NCI-H1105 treated with DMSO at 0.1 percent for 48 hours (cell line): ENCODE measurements around the gene ANKRD11.
"Not testable (repeated sequence)": the region's sequence is repeated elsewhere in the genome, so short reads cannot be mapped to it uniquely, and the experiment has no call there.

Experiments used
- DNase-seq: peaks from one replicate; lab custom pipeline; 2025; lab: John Stamatoyannopoulos, UW

Gene ANKRD11

GRCh38 chr16:89264800-89265550 lies 225.4 kb downstream of the ANKRD11 start:
- no peak for DNase-seq

GRCh38 chr16:89261691-89262563 lies 228.4 kb downstream of the ANKRD11 start:
- no peak for DNase-seq

GRCh38 chr16:89259901-89260300 lies 230.5 kb downstream of the ANKRD11 start:
- DNase-seq, result not testable (repeated sequence)

GRCh38 chr16:89257757-89258465 lies 232.4 kb downstream of the ANKRD11 start:
- DNase-seq, result no peak

GRCh38 chr16:89257281-89257731 lies 233.1 kb downstream of the ANKRD11 start:
- DNase-seq, result no peak

- DNase-seq, result peak; percentile 9
Measured at GRCh38 chr16:89256651-89257254, 233.6 kb downstream of the ANKRD11 start.

- DNase-seq, result no peak
Measured at GRCh38 chr16:89253548-89254287, 236.6 kb downstream of the ANKRD11 start.

GRCh38 chr16:89248196-89248982 lies 242.0 kb downstream of the ANKRD11 start:
- DNase-seq, result no peak

- not testable (repeated sequence) for DNase-seq
Measured at GRCh38 chr16:89247734-89248075, 242.7 kb downstream of the ANKRD11 start.

GRCh38 chr16:89246903-89247733 lies 243.2 kb downstream of the ANKRD11 start:
- DNase-seq, result no peak

- DNase-seq, result no peak
Measured at GRCh38 chr16:89246383-89246902, 243.9 kb downstream of the ANKRD11 start.

GRCh38 chr16:89244754-89245153 lies 245.6 kb downstream of the ANKRD11 start:
- DNase-seq, result no peak

- DNase-seq, result not testable (repeated sequence)
Measured at GRCh38 chr16:89244264-89244663, 246.1 kb downstream of the ANKRD11 start.

- no peak for DNase-seq
Measured at GRCh38 chr16:89243664-89244063, 246.7 kb downstream of the ANKRD11 start.

- DNase-seq, result no peak
Measured at GRCh38 chr16:89242795-89243200, 247.6 kb downstream of the ANKRD11 start.

GRCh38 chr16:89241187-89242007 lies 249.0 kb downstream of the ANKRD11 start:
- DNase-seq, result peak; percentile 28

- DNase-seq, result no peak
Measured at GRCh38 chr16:89237733-89238132, 252.6 kb downstream of the ANKRD11 start.
